Stomach (tissue), 9 donors: Measurements from ENCODE around the gene UCK2. TPM values are rescaled to one million over a fixed set of nuclear protein-coding genes. Genes with fewer than 3 reads are reported as not detected.

Experiments used
- DNase-seq, 2 donors: peaks; one replicate each; pipeline versions ENCODE4 v3.0.0 to v3.0.0-alpha.2; 2013 to 2019
- H3K27ac ChIP-seq, 5 donors: fragments of 200-600 bp in 4 of 5; sonication (generic) in 4 of 5; one replicate each; pipeline ENCODE4 v1.5.1; 2013 to 2019; ENCODE audit warnings: mild to moderate bottlenecking in 1 of 5, moderate library complexity in 1 of 5
- H3K27me3 ChIP-seq, 3 donors: fragments of 200-600 bp; sonication (generic); one replicate each; pipeline ENCODE4 v1.5.1; 2017 to 2019; ENCODE audit warnings: mixed run types in 1 of 3
- H3K36me3 ChIP-seq, 4 donors: fragments of 200-600 bp; sonication (generic); 1 replicate in 3 of 4; 2 replicates in 1 of 4; pipeline ENCODE4 v1.5.1; 2016 to 2019
- H3K4me1 ChIP-seq, 4 donors: fragments of 200-600 bp; sonication (generic); one replicate each; pipeline ENCODE4 v1.5.1; 2016 to 2019
- H3K4me3 ChIP-seq, 4 donors: fragments of 200-600 bp; sonication (generic) in 3 of 4; one replicate each; pipeline ENCODE4 v1.5.1; 2016 to 2019; ENCODE audit warnings: mild to moderate bottlenecking in 1 of 4
- H3K9me3 ChIP-seq, 4 donors: fragments of 200-600 bp; sonication (generic); one replicate each; pipeline ENCODE4 v1.5.1; 2016 to 2019
- CTCF ChIP-seq, 7 experiments: fragments of 450-650 bp in 4 of 7; fragments of 200-600 bp in 3 of 7; sonication (generic) in 3 of 7; IDR thresholded peaks; one replicate each; pipeline ENCODE4 v1.5.1; 2016 to 2019; ENCODE audit warnings: antibody characterized with exemption in 7 of 7, control low read depth in 2 of 7, mild to moderate bottlenecking in 1 of 7
- EP300 ChIP-seq: sonication (generic); formaldehyde crosslinking; IDR thresholded peaks from one replicate; pipeline ENCODE4 v1.6.1; 2017; ENCODE audit warnings: antibody characterized with exemption
- POLR2A ChIP-seq, 4 donors: fragments of 450-650 bp; IDR thresholded peaks; one replicate each; pipeline ENCODE4 v1.6.1; 2016; ENCODE audit warnings: antibody characterized with exemption in 4 of 4, control low read depth in 2 of 4, mild to moderate bottlenecking in 1 of 4, moderate library complexity in 1 of 4
- POLR2AphosphoS5 ChIP-seq, 3 donors: sonication (generic); formaldehyde crosslinking; IDR thresholded peaks; one replicate each; pipeline ENCODE4 v1.6.1; 2016; ENCODE audit warnings: antibody characterized with exemption in 3 of 3
- WGBS, 5 donors: extraction: QIAGEN DNeasy Blood & Tissue Kit in 3 of 5; methylation state at CpG; one replicate each; pipeline versions ENCODE4 v1.1.5 to v1.1.7; 2013 to 2018; 5-methylcytosine and 5-hydroxymethylcytosine counted together
- intact Hi-C: fragments of 100-400 bp; cut with DNase I; formaldehyde crosslinking; loops from one replicate; pipeline ENCODE4 v1.15.1; 2023; ENCODE audit warnings: low total_unique reads
- polyA plus RNA-seq, 3 donors: library from polyadenylated mRNA; stranded (reverse); fragments of 200-250 nt; gene quantifications; one replicate each; pipeline ENCODE4 v1.2.3, GENCODE V29; 2013
- total RNA-seq, 5 donors: library from RNA; depleted of rRNA; stranded (reverse); fragments of >200 nt; gene quantifications; one replicate each; pipeline versions ENCODE4 v1.1.0 to v1.2.3, GENCODE V29; 2014 to 2016
- donor health status: healthy with polysubstance abuse.
- donor health status: Bipolar disorder and iron deficiency.
- donor health status: healthy.

The UCK2 gene
- total and polyA plus RNA-seq, 8 donors, result 12.3 to 72.8 (median 30.3) TPM

DNA sequence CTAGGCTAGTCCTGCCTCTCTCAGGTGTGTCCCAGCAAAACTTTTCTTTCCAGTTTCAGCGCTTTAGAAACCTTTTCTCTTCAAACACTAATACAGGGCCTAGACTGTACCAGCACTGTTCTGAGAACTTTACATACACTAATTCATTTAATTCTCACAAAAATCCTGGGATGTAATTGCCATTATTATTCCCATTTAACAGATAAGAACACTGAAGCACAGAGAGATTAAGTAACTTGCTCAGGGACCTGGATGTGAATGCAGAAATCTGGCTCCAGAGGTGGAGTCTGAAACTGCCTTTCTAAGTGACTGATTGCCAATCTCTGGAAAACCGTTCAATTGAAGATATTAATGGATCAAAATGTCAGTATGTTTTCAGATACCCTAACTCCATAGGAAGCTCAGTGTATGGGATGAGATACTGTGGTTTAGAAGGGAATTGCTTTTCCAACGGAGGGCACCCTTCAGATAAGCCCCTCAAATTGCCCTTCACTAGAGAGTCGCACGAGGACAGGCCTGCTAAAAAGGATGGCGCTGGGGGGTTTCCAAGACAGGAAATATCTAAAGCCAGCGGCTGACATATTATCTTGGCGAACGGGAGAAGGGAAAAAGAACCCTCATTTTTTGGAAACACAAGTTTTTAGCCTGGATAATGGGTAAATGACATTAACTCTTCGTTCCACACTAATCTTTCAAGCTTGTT is 698 bp upstream of the UCK2 start:
- intact Hi-C loops, result loop anchor here (10.0 kb wide), 1 partner anchor 62 kb away; the partner anchor contains the start of gene TMCO1
- TF ChIP-seq EP300, result no peak

DNA sequence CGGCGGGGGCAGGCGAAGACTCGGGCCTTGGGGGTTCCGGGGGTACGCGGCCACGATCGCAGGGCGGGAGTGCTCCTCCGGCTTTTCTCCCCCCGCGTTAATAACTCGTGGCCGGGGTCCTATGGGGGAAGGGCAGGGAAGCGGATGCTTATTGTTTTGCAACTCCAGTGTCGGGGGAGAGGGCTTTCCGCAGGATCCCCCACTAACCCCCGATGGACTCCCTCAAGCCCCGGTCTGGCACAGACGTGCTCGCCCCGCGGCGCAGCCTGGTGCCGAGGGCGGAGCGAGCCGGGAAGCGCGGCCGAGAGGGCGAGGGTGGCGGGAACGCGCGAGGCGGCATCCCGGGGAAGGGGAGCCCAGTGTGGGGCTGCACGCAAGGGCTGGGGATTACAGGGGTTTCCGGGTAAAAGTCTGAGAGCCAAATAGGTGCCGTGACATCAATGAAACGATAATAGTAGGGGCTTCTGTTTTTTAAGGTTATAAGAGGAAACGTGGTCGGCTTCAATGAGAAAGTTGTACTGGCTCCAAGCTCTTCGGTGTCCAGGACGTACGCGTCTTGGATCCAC is 772 bp downstream of the UCK2 start:
- H3K27me3 ChIP-seq, result no peaks in the 10 kb centered on the region
- no peaks in the 10 kb centered on the region for H3K36me3 ChIP-seq
- H3K4me1 ChIP-seq, result peaks cover 16 to 38% (median 28%) of the 10 kb centered on the region in 4 donors
- DNase-seq, result peak; percentile 48 to 81
- H3K4me3 ChIP-seq, result peak overlapping the region; percentile 72 to 94 (median 86)
- TF ChIP-seq EP300 (no peak), POLR2A (IDR thresholded peaks at IDR 0.05) (no peak), CTCF (IDR thresholded peaks at IDR 0.05) (no peak), POLR2AphosphoS5 (IDR thresholded peaks at IDR 0.05) (peak in 1 of 3 donors; percentile 50)
- no peaks in the 10 kb centered on the region for H3K9me3 ChIP-seq
- WGBS, 5 donors, result 0 to 1% (median 0%) methylated on average over 36 to 49 of the region's 49 CpGs
- H3K27ac ChIP-seq, result peak overlapping the region; percentile 91 to 99 (median 95)
- intact Hi-C loops, result loop anchor here (10.0 kb wide), 1 partner anchor 63 kb away; the partner anchor contains the start of gene TMCO1

More for the DNA sequence above, 698 bp upstream of the UCK2 start:
- DNase-seq, result peak in 1 of 2 donors; percentile 29
- peak overlapping the region; percentile 23 to 98 (median 94) for H3K27ac ChIP-seq
- no peaks in the 10 kb centered on the region for H3K9me3 ChIP-seq
- 22 to 27% (median 23%) methylated on average over 10 of the region's 10 CpGs for WGBS, 5 donors
- no peaks in the 10 kb centered on the region for H3K36me3 ChIP-seq
- H3K4me1 ChIP-seq, result peaks cover 16 to 27% (median 24%) of the 10 kb centered on the region in 4 donors
- no peaks in the 10 kb centered on the region for H3K27me3 ChIP-seq
- peak overlapping the region; percentile 72 to 94 (median 86) for H3K4me3 ChIP-seq

GRCh38 chr1:165828669-165829329 is 1.4 kb downstream of the UCK2 start:
- peaks cover 16 to 41% (median 29%) of the 10 kb centered on the region in 4 donors for H3K4me1 ChIP-seq
- no peak for TF ChIP-seq CTCF (IDR thresholded peaks at IDR 0.05)
- no peak for TF ChIP-seq EP300
- peak in 2 of 3 donors; percentile 5 to 38 for TF ChIP-seq POLR2AphosphoS5 (IDR thresholded peaks at IDR 0.05)
- TF ChIP-seq POLR2A (IDR thresholded peaks at IDR 0.05), result no peak
- intact Hi-C loops, result loop anchor here (10.0 kb wide), 1 partner anchor 64 kb away; the partner anchor contains the start of gene TMCO1
- H3K27me3 ChIP-seq, result no peaks in the 10 kb centered on the region
- peak; percentile 67 to 90 for DNase-seq
- no peaks in the 10 kb centered on the region for H3K36me3 ChIP-seq
- peak overlapping the region; percentile 72 to 94 (median 86) for H3K4me3 ChIP-seq
- H3K27ac ChIP-seq, result peak overlapping the region; percentile 91 to 99 (median 95)
- WGBS, 5 donors, result 1 to 3% (median 2%) methylated on average over 18 to 19 of the region's 19 CpGs
- no peaks in the 10 kb centered on the region for H3K9me3 ChIP-seq

GRCh38 chr1:165829888-165830287 is 2.5 kb downstream of the UCK2 start:
- Histone ChIP-seq H3K27me3 (no peaks in the 10 kb centered on the region), H3K4me3 (peak overlapping the region in 2 of 4 donors; percentile 72 to 94), H3K4me1 (peaks cover 16 to 41% (median 29%) of the 10 kb centered on the region in 4 donors), H3K9me3 (no peaks in the 10 kb centered on the region), H3K27ac (peak overlapping the region in 4 of 5 donors; percentile 91 to 98 (median 94)), H3K36me3 (no peaks in the 10 kb centered on the region)
- DNase-seq, result no peak
- WGBS, 5 donors, result 68 to 91% (median 80%) methylated on average over 4 of the region's 4 CpGs
- intact Hi-C loops, result loop anchor here (10.0 kb wide), 1 partner anchor 65 kb away; the partner anchor contains the start of gene TMCO1
- no peak for TF ChIP-seq CTCF (IDR thresholded peaks at IDR 0.05)
- TF ChIP-seq EP300, result no peak
- TF ChIP-seq POLR2A (IDR thresholded peaks at IDR 0.05), result no peak
